HG03103 (cell line): ENCODE results near the gene EFCAB12.

Experiments
- ATAC-seq: cut with Tn5 transposase; IDR thresholded peaks from one replicate; pipeline ENCODE4 v1.9.1; 2021; ENCODE audit warnings: low read depth; ENCODE audit not compliant: unreplicated experiment

The EFCAB12 gene

DNA sequence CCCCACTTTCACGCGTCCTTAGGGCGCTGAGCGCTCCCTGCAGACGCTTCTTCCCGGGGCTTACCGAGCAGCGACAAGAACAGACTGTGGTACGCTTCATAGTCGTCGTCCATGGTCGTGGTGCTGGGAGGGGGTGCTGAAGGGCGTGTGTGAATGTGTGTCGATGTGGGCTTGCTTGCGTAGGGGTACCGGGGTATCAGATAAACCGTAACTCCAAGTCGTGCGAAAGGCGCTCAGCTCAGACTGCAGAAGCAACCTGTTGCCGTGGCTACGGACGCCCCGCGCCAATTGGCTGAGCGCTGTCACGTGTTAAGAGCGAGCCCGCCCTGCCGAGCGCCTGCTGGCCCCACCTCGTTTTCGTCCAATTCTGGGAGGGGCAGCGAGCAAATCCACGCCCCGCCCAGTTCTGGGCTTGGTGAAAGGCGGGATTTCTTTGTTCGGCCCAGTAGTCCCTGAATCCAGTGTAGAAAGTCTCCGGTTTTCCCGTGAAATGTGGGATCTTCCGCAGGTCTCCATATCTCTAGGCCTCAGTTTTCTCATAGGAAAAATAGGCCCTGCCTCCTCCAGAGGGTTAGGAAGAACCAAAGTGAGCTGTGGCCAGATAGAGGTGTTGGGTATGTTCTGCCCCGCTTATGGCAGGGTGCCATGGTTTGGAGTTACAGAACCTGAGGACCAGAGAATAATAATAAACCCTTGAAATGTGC, at the start of gene EFCAB12:
EFCAB12 (minus strand) TSS at position 261 of the 704 bp plus-strand sequence; CDS start at position 113, 148 bp downstream.
- ATAC-seq = peak; percentile 92

DNA sequence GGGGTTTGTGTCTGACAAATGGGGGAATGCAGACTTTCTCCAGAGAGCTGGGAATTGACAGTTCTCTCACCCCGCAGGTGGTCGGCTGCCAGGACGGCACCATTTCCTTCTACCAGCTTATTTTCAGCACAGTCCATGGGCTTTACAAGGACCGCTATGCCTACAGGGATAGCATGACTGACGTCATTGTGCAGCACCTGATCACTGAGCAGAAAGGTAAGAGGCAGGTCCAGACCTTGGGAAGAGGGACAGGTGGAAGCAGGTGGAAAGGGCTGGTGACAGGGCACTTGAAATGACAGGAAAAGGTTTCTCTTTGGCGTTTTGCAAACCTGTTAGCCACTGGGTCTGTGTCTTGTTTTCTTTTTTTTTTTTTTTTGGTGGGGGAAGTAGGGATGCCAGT, 48.1 kb upstream of the EFCAB12 start:
- ATAC-seq = no peak

DNA sequence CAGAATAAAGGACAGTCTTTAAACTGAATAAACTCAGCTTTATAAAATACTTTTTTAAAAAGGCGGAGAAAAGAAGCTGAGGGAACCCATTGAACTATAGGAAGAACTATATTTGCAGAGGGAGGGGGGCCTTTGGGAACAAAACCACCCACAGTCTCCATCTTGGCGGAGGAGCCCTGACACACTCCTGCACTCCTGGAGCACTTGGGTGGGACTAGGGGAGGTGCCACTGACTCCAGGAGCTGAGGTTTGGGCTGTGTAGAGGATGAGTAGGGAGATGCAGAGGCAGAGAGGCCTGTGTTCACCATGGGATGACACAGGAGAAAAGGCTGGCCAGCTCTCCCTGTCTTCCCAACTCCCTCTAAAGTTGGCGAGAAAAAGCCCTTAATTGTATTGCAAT, 47.4 kb upstream of the EFCAB12 start:
- no peak for ATAC-seq

DNA sequence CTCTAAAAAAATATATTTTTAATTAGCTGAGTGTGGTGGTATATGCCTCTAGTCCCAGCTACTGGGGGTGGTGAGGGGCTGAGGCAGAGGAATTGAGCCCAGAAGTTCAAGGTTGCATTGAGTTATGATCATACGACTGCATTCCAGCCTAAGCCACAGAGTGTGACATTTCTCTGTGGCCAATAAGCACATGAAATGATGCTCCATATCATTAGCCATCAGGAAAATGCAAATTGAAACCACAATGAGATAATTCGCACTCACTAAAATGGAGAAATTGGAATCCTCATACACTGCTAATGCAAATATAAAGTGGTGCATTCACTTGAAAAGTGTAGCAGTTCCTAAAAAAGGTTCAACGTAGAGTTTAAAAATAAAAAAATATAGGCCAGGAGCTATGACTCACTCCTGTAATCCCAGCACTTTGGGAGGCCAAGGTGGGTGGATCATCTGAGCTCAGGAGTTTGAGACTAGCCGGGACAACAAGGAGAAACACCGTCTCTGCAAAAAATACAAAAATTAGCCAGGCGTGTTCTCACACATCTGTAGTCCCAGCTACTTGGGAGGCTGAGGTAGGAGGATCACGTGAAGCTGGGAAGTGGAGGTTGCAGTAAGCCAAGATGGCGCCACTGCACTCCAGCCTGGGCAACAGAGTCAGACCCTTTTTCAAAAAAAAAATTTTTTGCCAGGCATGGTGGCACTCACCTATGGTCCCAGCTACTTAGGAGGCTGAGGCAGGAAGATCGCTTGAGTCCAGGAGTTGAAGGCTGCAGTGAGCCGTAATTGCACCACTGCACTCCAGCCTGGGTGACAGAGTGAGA, 46.8 kb upstream of the EFCAB12 start:
- ATAC-seq = no peak

DNA sequence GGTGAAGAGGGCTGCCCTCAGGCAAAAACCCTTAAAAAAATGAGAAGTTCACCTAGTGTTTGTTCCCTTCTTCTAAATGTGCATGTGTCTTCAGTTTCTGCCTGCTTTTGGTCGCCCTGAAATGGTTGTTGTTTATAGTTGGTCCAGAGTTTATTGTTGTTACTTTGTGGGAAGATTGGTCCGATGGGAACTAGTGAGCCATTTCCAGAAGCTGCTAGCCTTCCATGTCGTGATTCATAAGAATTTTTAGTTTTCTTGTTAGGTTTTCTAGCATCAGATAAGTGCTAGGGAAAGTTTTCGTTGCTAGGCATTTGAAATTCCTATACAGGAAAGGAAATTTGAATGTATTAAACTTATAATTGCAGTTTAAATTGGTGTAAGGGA, 45.3 kb upstream of the EFCAB12 start:
- ATAC-seq = no peak

DNA sequence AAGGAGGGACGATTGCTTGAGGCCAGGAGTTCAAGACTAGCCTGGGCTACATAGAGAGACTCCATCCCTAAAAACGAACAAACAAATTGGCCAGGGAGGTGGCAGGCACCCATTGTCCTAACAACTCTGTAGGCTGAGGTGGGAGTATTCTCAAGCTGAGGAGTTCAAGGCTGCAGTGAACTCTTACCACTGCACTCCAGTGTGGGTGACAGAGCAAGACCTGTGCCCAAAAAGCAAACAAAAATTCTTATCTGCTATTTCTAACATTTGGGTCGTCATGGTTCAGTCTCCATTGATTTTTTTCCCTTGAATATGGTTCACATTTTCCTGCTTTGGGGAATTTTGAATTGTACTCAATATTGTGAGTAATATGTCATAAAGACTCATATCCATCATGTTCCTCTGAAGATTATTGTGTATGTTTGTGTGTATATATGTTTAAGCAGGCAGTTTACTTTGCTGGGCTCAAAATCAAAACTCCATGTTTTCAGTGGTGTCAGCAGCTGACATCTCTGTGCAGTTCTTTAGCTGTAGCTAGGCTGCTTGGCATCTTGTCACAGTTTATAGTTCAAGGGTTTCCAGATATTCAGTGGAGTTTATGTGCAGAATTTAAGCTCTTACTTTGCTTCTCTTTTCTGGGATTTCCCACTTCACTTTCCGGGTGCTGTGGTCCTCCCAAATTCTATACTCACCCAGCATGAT, 44.8 kb upstream of the EFCAB12 start:
- ATAC-seq = no peak

DNA sequence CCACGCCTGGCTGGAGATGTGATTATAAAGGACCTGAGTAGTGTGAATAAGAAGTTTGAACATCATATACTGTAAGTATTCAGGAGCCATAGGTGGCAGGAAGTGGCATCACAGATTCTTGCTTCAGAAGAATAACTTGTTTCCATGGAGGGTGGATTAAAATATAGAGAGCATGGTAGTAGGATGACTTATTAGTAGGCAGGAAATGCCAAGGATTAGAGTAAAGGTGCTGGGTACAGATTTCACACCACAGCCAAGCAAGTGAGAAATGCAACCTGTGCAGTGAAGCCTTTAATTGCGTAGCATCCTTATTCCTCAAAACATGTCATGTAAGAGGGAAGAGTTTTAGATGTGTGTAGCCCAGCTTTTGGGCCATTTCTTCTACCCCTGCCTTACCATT, 42.4 kb upstream of the EFCAB12 start:
- ATAC-seq = no peak

DNA sequence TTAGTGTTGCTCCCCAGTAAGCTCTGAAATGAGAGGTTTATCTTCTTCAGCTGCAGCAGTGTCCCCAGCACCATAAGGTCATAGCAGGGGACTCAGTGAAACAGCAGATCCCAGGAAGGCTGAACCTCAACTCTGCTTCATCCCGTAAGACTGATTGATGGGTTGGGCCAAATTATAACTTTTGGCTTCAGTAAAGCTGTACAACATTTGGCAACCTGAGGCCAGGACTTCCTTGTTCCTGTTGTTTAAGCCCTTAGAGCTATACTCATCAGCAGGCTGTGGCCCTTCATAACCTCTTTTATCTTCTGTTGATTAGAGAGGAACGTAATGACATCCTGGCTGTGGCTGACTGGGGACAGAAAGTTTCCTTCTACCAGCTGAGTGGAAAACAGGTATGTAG, 40.6 kb upstream of the EFCAB12 start:
- ATAC-seq = no peak

DNA sequence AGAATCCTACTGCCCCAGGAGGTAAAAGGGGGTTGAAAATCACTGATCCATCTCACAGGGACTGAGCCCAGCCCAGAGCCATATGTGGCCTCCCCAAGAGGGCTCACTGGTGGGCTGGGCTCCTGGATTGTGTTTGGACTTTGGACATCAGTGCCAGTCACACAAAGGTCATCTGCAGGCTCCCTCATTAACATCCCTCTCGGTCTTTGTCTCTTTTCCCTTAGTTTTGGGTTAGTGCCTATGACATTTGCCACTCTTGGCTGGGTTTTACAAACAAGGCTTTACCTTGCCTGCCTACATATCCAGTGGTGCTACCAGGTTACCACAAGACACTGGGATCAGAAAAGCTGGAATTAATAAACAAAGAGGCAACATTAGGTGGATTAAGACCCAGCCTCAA, 39.5 kb upstream of the EFCAB12 start:
- no peak for ATAC-seq

DNA sequence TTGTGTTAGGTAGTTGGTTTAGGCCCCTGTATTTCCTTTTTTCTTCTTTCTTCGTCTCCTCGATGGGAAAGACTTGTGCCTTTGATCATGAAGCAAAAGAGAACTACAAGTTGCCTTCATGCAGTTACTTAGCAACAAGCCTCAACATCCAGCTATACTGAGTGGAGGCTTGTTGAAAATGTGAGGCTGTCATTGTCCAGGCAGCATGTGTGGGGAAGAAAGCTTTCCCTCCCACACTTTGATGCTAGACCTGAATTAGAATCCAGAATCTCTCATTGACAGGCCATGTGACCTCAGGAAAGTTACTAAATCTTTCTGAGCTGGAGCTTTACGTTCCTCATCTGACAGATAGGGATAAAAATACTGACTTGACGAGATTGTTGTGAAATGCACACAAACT, 35.3 kb upstream of the EFCAB12 start:
- no peak for ATAC-seq

DNA sequence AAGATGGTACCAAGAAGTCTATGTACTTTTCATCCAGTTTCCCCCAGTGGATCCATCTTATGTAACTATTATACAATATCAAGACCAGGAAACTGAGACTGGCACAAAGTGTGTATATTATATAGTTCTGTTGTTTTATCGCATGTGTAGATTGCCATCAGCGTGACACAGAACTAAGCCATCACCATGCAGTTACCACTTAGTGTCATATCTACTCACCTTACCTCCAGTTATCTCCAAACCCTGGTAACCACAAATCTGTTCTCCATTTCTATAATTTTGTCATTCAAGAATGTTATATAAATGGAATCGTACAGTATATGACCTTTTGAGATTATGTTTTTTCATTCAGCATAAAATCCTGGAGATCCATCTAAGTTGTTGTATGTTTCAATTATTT, 34.7 kb upstream of the EFCAB12 start:
- ATAC-seq = no peak

DNA sequence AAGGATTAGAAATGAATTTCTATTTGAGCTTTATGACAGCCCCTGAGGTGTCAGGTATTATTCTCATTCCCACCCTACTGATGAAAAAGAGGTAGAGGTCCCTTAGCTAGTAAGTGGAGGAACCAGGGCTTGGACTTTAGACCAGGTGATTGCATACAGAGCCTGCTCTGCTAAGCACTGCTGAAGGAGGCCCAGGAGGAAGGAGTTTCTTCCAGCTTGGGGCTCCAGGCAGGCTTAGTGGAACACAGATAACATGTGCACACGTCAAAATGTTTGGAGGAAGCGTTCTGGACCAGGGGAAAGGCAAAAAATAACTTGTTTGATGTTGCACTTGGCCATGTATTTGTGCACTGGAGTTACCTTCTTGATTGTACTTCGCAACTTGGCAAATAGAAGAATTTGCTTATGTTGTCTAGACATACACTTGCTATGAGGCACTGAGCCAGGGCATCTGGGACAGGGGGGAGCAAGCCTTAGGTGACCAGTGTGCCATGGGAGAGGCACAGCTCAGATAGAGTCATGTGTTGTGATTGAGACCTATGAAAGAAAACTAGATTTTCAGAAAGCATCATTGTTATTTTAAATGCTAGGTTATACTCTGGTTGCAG, 34.0 kb upstream of the EFCAB12 start:
- no peak for ATAC-seq

DNA sequence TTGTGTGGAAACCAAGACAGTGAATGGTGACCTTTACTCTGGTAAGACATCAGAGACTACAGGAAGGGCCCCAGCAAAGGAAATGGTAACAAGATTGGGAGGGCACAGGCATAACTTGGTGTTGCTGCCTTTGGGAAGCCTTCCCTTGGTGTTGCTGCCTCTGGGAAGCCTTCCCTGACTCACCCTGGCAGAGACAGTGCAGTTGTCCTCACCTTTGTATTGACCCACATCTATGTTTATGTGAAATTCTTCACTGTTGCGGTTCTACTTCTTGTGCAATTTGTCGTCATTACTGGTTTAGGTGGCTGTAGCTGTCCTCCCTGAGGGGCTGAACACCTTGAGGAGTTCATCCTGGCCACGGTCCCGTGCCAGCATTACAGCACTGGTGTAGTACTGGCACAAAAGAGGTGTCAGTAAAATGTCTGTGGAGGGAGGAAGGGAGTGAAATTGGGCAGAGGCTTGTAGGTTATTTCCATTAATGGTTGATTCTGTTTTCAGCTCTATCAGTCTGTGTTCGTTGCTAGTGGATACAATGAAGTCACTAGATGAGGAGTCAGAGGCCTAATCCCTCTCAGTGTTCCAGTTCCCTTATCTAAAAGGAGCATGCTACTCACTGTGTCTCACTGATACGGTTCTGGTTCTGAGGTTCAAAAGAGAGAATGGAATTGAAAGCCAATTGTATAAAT, 33.2 kb upstream of the EFCAB12 start:
- ATAC-seq = no peak

DNA sequence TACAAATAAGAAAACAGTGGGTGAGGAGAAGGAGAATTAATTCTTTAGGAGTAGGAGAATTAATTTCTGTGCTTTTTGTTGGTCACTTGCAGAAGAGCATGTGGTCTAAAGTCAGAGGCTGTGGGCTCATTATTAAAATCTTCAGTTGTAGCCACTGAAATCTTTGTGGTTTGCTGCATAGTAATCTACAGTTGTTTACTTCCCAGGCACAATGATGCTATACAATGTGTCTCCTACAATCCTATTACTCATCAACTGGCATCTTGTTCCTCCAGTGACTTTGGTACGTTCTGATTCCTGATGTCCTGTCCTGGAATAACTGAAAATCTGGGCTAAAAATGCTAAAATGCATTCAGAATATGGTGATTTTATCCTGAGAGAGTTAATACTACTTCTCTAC, 32.6 kb upstream of the EFCAB12 start:
- no peak for ATAC-seq

DNA sequence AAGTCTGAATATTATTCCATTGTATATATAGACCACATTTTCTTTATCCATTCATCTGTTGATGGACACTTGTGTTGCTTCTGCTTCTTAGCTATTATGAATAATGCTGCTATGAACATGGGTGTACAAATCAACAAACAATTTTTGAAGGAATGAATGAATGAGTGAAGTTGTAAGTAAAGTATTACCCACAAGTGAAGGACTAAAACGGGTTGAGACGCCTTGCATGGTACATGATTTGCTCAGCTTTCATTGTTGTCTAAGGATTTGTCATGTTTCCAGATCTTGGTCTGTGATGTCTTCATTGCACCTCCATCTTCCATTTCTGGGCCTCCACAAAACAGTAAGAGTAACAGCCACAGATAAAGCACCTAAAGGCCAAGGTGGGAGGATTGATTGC, 32.1 kb upstream of the EFCAB12 start:
- no peak for ATAC-seq

DNA sequence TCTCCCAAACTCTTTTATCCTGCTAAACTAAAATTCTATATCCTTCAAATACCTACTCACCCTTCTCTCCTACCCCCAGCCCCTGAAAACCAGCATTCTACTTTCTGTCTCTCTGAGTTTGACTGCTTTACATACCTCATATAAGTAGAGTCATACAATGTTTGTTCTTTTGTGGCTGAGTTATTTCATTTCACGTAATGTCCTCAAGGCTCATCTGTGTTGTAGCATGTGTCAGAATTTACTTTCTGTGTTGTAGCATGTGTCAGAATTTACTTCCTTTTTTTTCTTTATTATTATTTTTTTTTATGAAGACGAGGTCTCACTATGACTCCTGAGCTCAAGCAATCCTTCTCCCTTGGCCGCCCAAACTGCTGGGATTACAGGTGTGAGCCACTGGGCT, 31.7 kb upstream of the EFCAB12 start:
- no peak for ATAC-seq

DNA sequence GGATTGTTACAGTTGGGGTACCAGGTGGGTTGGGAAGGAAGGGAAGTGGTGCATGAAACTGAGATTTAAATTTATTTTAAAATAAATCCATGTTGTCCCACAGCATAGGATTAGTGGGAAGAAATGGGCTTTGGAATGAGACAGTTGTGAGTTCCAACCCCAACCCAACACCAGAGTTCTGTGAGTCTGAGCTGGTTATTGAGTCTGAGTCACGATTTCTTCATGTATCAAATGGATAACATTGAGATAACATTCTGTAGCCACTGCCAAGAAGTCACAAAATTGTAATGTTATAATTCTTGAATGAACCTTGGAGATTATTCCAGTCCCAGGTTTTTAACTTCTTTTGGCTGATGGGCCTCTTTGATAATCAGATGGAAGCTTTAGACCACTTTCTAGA, 25.3 kb upstream of the EFCAB12 start:
- no peak for ATAC-seq

DNA sequence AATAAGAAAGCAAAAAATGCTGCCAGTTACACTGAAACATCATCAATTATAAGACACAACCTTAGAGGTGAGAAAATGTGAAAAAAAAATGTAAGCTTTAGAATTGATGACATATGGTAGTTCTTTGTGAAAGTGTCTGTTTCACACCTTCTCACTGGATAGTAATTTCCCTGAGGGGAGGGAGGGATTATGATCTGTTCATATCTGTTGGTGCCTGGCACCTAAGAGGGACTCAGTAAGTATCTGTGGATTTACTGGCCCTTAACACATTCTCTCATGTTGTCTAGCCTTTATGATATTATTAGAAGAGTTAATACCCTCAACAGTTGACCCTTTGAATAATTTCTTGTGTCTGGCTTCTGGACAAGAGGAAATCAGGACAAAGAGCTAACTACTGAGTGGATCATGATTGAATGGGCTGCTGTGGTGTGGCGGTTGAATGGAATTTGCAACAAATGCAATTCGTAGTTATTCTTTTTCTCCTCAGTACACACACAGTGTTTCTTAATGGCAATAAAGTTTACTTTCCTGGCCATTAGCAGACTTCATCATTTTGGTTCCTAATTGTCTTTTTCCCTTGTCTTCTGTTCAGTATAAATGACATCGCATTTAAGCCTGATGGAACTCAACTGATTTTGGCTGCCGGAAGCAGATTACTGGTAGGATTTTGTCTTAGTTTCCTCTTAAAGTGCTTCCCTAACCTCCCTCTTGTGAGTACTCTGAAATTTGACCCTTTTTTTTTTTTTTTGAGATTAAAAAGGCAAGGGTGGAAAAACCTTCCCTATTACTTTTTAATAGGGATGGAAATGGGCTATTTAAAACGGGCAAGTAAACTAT, 21.1 kb upstream of the EFCAB12 start:
- ATAC-seq = no peak

DNA sequence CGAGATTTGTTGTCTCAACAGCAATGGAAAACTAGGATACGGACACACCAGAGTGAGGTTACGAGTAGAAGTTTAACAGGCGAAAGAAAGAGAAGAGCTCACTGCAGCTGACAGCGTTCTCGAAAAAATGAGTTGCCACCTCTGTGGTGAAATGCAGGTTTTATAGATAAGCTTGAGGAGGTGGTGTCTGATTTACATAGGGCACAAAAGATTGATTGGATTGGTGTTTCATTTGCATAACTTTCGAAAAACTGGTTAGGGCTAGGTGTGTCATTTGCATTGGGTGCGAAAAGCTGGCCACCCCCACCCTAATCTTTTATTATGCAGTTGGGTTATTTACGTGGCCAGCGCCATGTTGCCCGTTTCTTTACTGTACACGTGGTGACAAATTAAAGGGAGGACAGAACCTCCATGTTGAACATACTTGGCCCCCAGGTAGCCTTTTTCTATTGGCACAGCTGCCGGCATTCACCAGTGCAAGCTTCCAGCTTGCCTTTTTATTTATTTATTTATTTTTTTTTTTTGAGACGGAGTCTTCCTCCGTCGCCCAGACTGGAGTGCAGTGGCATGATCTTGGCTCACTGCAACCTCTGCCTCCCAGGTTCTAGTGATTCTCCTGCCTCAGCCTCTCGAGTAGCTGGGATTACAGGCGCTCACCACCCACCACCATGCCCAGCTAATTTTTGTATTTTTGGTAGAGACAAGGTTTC, 19.9 kb upstream of the EFCAB12 start:
- ATAC-seq = no peak
